ENCODE results near the gene HDAC9. TPM values are rescaled to one million over a fixed set of nuclear protein-coding genes. Genes with fewer than 3 reads are reported as not detected.

Gene HDAC9
- total RNA-seq, 2 donors from 2014 or later: 4.9 to 12.9 TPM

DNA sequence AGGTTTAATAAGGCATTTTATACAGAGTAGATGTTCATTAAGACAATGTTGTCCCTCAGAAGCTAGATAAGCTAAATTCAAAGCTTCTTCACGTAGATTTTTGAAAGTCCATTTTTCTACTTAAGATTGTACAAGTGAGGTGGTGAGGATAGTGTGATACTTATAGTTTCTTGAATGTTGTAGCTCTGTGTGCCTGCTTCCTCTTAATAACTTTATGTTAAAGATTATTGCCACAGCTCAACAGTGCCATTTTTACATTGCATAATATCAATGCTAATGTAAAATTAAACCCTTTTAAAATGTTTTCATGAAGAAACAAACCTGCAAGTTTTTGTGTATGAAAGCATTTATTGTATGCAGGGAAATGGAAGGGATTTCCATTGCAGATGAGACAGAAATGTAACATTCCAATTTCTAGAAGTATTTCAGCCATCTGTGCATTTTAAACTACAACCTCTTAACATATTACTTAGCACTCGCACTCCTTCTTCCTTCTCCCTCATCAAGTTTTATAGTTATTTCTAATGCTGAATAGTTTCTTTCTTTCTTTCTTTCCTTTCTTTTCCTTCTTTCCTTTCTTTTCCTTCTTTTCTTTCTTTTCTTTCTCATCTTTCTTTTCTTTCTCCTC lies 409.9 kb downstream of the HDAC9 start:
- TF ChIP-seq, protein P1, sequence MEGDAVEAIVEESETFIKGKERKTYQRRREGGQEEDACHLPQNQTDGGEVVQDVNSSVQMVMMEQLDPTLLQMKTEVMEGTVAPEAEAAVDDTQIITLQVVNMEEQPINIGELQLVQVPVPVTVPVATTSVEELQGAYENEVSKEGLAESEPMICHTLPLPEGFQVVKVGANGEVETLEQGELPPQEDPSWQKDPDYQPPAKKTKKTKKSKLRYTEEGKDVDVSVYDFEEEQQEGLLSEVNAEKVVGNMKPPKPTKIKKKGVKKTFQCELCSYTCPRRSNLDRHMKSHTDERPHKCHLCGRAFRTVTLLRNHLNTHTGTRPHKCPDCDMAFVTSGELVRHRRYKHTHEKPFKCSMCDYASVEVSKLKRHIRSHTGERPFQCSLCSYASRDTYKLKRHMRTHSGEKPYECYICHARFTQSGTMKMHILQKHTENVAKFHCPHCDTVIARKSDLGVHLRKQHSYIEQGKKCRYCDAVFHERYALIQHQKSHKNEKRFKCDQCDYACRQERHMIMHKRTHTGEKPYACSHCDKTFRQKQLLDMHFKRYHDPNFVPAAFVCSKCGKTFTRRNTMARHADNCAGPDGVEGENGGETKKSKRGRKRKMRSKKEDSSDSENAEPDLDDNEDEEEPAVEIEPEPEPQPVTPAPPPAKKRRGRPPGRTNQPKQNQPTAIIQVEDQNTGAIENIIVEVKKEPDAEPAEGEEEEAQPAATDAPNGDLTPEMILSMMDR (IDR thresholded peaks at IDR 0.05): no peak
- TF ChIP-seq POLR2A (IDR thresholded peaks at IDR 0.05): no peak
- DNase-seq (no peak), ATAC-seq (no peak)
- intact Hi-C loops (cut with DNase I): no loop called here
- Histone ChIP-seq H3K27me3 (no peaks in the 10 kb centered on the region), H3K27ac (no peak overlapping the region), H3K9me3 (no peaks in the 10 kb centered on the region), H3K36me3 (replicated peaks in 1 of 2; ENCODE audit: insufficient read depth in 1 of 2, low read depth in 2 of 2) (no peaks in the 10 kb centered on the region), H3K4me3 (no peak overlapping the region), H3K4me1 (no peaks in the 10 kb centered on the region)
- 76 to 88% methylated on average over 2 of the region's 2 CpGs for WGBS, 2 donors

GRCh38 chr7:18906901-18907300 lies 411.4 kb downstream of the HDAC9 start:
- DNase-seq (no peak), ATAC-seq (no peak)
- no peak overlapping the region for H3K4me3 ChIP-seq
- no peaks in the 10 kb centered on the region for H3K27me3 ChIP-seq
- intact Hi-C loops (cut with DNase I): no loop called here
- 21 to 26% methylated on average over 2 of the region's 2 CpGs for WGBS, 2 donors
- H3K9me3 ChIP-seq: no peaks in the 10 kb centered on the region
- TF ChIP-seq, protein P1 (IDR thresholded peaks at IDR 0.05): no peak
- TF ChIP-seq POLR2A (IDR thresholded peaks at IDR 0.05): no peak
- no peaks in the 10 kb centered on the region for H3K4me1 ChIP-seq
- H3K27ac ChIP-seq: no peak overlapping the region
- H3K36me3 ChIP-seq (replicated peaks in 1 of 2; ENCODE audit: insufficient read depth in 1 of 2, low read depth in 2 of 2): no peaks in the 10 kb centered on the region

GRCh38 chr7:18913106-18913505 lies 417.6 kb downstream of the HDAC9 start:
- ATAC-seq: no peak

GRCh38 chr7:18916826-18917225 lies 421.3 kb downstream of the HDAC9 start:
- H3K27me3 ChIP-seq: no peaks in the 10 kb centered on the region
- no peaks in the 10 kb centered on the region for H3K9me3 ChIP-seq
- no peak overlapping the region for H3K27ac ChIP-seq
- no peaks in the 10 kb centered on the region for H3K36me3 ChIP-seq (replicated peaks in 1 of 2; ENCODE audit: insufficient read depth in 1 of 2, low read depth in 2 of 2)
- no peak for TF ChIP-seq POLR2A (IDR thresholded peaks at IDR 0.05)
- TF ChIP-seq, protein P1 (IDR thresholded peaks at IDR 0.05): no peak
- no peak for DNase-seq
- no peak for ATAC-seq
- no peak overlapping the region for H3K4me3 ChIP-seq
- intact Hi-C loops (cut with DNase I): no loop called here
- H3K4me1 ChIP-seq: no peaks in the 10 kb centered on the region
- WGBS, 2 donors: 54 to 60% methylated on average over 3 of the region's 3 CpGs

More at GRCh38 chr7:18913106-18913505, 417.6 kb downstream of the HDAC9 start:
- Histone ChIP-seq H3K9me3 (no peaks in the 10 kb centered on the region), H3K4me1 (no peaks in the 10 kb centered on the region), H3K36me3 (replicated peaks in 1 of 2; ENCODE audit: insufficient read depth in 1 of 2, low read depth in 2 of 2) (no peaks in the 10 kb centered on the region), H3K27ac (no peak overlapping the region), H3K4me3 (no peak overlapping the region), H3K27me3 (no peaks in the 10 kb centered on the region)
- no peak for TF ChIP-seq POLR2A (IDR thresholded peaks at IDR 0.05)
- TF ChIP-seq, protein P1 (IDR thresholded peaks at IDR 0.05): no peak
- intact Hi-C loops (cut with DNase I): no loop called here
- DNase-seq: no peak
- WGBS, 2 donors: 63 to 69% methylated on average over 4 of the region's 4 CpGs

- 48 to 54% methylated on average over 2 of the region's 2 CpGs for WGBS, 2 donors
- Histone ChIP-seq H3K4me1 (no peaks in the 10 kb centered on the region), H3K4me3 (no peak overlapping the region), H3K36me3 (replicated peaks in 1 of 2; ENCODE audit: insufficient read depth in 1 of 2, low read depth in 2 of 2) (no peaks in the 10 kb centered on the region), H3K27ac (no peak overlapping the region), H3K27me3 (no peaks in the 10 kb centered on the region), H3K9me3 (no peaks in the 10 kb centered on the region)
- intact Hi-C loops (cut with DNase I): no loop called here
- DNase-seq (no peak), ATAC-seq (no peak)
- no peak for TF ChIP-seq POLR2A (IDR thresholded peaks at IDR 0.05)
- TF ChIP-seq, protein P1 (IDR thresholded peaks at IDR 0.05): no peak
These were observed 431.6 kb downstream of the HDAC9 start for GRCh38 chr7:18927134-18927533.
